Osteocyte (in vitro differentiated cells): Measurements from ENCODE around the gene CATSPERE. TPM values are rescaled to one million over a fixed set of nuclear protein-coding genes. Genes with fewer than 3 reads are reported as not detected.

Experiments
- DNase-seq: peaks from one replicate; pipeline ENCODE4 v3.0.0; 2021; ENCODE audit warnings: mixed read lengths; ENCODE audit not compliant: unreplicated experiment; ENCODE audit errors: extremely low spot score
- H3K27ac Mint-ChIP-seq: one replicate; pipeline ENCODE4 v1.8.0; 2021; ENCODE audit warnings: mild to moderate bottlenecking, mixed read lengths; ENCODE audit not compliant: unreplicated experiment
- H3K27me3 Mint-ChIP-seq: one replicate; pipeline ENCODE4 v1.8.0; 2021; ENCODE audit warnings: mixed read lengths; ENCODE audit not compliant: unreplicated experiment
- H3K36me3 Mint-ChIP-seq: one replicate; pipeline ENCODE4 v1.8.0; 2021; ENCODE audit warnings: mixed read lengths; ENCODE audit not compliant: unreplicated experiment
- H3K4me1 Mint-ChIP-seq: one replicate; pipeline ENCODE4 v1.8.0; 2021; ENCODE audit warnings: mixed read lengths; ENCODE audit not compliant: unreplicated experiment
- H3K4me3 Mint-ChIP-seq: one replicate; pipeline ENCODE4 v1.8.0; 2021; ENCODE audit warnings: mild to moderate bottlenecking, moderate library complexity, mixed read lengths; ENCODE audit not compliant: unreplicated experiment
- H3K9me3 Mint-ChIP-seq: one replicate; pipeline ENCODE4 v1.8.0; 2021; ENCODE audit warnings: mixed read lengths; ENCODE audit not compliant: unreplicated experiment
- total RNA-seq: library from RNA; stranded (reverse); gene quantifications from 2 replicates; pipeline ENCODE4 v1.2.1, GENCODE V29; 2021
- TF ChIP-seq, protein P1 (sequence below): fragments of 200-600 bp; sonication (generic); IDR thresholded peaks from 2 replicates; pipeline ENCODE4 v1.5.0; 2021; ENCODE audit warnings: antibody characterized with exemption, mild to moderate bottlenecking, moderate library complexity

CATSPERE gene
- total RNA-seq, 1 donor from 2014 or later: 1.2 TPM

DNA sequence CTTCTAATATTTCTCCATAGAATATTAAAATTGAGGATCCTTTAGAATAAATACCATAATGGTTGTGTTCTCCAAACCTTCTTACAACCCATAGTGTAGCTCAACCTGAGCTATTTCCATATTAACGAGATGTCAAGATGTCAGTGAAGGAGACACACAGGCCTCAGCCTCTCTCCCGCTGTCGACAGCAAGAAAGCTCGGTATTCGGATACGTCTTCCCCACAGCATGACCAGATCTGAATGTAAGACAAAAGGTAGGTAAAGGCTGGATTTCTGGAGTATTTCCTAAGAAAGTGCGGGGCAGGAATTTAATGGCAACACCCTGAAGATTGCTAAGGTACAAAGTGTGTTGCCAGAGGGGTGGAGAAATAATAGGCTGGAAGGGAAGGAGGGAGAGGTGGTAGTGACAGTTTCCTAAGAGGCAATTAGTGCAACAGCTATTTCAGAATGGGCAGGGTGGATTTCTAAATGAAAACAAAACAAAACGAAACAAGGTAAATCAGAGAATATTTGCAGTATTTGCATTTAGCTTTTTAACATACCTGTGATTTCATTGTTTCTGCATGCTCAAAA, 11.1 kb upstream of the CATSPERE start:
- Mint-ChIP-seq H3K9me3 (no peaks in the 10 kb centered on the region), H3K27ac (peak overlapping the region; percentile 94), H3K36me3 (peaks cover 5% of the 10 kb centered on the region), H3K4me1 (peaks cover 73% of the 10 kb centered on the region), H3K27me3 (no peaks in the 10 kb centered on the region), H3K4me3 (peak overlapping the region; percentile 97)
- TF ChIP-seq, protein P1, sequence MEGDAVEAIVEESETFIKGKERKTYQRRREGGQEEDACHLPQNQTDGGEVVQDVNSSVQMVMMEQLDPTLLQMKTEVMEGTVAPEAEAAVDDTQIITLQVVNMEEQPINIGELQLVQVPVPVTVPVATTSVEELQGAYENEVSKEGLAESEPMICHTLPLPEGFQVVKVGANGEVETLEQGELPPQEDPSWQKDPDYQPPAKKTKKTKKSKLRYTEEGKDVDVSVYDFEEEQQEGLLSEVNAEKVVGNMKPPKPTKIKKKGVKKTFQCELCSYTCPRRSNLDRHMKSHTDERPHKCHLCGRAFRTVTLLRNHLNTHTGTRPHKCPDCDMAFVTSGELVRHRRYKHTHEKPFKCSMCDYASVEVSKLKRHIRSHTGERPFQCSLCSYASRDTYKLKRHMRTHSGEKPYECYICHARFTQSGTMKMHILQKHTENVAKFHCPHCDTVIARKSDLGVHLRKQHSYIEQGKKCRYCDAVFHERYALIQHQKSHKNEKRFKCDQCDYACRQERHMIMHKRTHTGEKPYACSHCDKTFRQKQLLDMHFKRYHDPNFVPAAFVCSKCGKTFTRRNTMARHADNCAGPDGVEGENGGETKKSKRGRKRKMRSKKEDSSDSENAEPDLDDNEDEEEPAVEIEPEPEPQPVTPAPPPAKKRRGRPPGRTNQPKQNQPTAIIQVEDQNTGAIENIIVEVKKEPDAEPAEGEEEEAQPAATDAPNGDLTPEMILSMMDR: no peak
- DNase-seq: no peak

DNA sequence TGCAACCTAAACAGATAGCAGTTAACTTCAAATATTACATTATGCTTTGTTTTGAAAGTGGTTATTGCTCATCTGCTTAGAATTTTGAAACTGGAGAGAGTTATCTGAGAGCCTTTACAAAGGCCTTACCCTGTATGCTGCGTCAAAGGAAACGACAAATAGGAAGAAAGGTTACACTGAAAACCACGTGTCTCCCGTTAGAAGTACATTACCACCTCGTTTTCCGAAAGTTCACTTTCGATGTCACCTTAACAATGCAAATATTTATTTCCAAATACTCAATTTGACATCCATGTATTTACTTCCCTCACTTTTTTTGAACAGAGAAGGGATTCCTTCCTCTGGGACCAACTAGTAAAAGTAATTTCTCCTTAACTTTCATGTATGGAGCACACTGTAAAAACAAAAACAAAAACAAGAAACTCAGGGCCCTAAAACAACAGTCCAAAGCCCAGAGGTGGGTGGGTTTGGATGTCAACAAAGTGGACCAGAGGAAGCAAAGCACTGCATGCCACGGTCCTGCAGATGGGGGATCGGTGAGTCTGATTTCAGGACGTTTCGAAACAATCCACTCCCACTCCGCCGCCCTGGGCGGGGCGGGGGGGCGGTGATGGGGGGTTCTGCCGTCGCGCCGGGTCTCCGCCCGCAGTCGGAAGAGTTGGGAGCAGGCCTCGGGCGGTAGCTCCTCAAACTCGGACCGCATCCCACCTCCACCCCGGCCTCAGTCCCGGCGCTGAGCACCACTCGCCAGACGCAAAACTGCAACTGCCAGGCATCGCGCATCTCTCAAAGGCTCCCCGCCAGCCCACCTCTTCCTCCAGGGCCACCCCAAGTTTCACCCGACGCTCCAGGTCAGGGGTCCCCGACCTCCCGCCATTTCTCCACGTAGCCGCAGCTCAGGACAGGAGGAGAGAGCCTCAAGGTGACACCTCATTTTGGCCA, 10.2 kb upstream of the CATSPERE start:
- H3K4me1 Mint-ChIP-seq: peaks cover 68% of the 10 kb centered on the region
- DNase-seq: no peak
- peaks cover 5% of the 10 kb centered on the region for H3K36me3 Mint-ChIP-seq

DNA sequence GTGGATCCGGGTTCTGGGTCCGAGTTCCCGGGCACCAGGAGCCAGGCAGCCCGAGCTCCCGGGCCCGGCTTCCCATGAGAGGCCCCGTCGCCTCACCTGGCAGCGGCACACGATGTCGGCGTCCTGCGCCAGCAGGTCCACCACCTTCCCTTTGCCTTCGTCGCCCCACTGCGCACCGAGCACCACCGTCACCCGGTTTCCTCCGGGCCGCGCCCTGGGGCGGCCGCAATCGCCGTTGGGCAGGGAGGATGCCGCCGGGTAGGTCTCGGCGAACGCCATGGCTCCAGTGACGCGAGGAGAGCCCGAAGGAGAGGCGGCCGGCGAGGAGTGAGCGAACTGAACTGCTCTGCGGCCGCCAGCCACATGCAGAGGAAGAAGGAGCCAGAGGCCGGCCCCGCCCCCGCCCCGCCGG, 9.5 kb upstream of the CATSPERE start, which contains the start of gene ADSS2:
TSS of gene ADSS2 (minus strand) at position 371 of the 412 bp plus-strand sequence. CDS start at position 279, 92 bp downstream.
- Mint-ChIP-seq H3K36me3 (peaks cover 5% of the 10 kb centered on the region), H3K27me3 (no peaks in the 10 kb centered on the region)

More for the DNA sequence above, 10.2 kb upstream of the CATSPERE start:
- TF ChIP-seq, protein P1: no peak
- Mint-ChIP-seq H3K9me3 (no peaks in the 10 kb centered on the region), H3K4me3 (peak overlapping the region; percentile 97), H3K27ac (peak overlapping the region; percentile 94), H3K27me3 (no peaks in the 10 kb centered on the region)

DNA sequence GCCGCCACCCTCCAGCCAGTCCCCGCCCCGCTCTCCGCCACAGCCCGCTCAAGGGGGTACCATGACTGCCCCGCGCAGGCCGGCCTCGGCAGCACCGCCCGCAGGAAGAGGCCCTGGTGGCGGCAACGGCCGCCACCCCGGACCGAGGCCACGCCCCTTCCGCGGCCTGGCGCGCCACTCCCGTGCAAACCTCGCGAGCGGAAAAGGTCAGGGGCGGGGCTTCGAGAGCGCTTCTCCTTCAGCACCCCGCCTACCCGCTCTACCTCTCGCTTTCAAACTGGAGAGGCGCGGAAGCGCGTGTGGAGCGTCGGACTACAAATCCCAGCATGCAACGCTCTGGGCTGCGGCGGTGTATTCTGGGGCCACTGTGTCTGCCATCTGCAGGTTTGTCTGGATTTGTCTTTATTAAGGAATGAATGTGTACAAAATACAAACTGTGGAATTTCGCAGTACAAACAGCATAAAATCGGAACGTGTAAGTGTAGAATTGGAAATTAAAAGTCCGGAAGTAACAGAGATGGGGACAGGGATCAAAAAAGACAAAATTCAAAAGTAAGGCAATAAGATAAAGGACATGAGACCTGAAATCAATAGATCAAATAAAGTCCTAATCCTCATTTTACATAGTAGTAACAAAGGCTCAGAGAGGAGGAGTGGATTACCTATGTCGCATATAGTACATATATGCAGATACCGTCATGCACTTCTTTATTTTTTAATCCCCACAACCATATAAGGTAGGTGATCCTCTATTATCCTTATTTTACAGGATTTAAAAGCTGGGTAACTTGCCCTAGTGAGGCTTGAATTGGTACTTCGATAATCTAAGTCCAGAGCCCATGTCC, 8.9 kb upstream of the CATSPERE start:
- no peaks in the 10 kb centered on the region for H3K27me3 Mint-ChIP-seq
- peaks cover 55% of the 10 kb centered on the region for H3K4me1 Mint-ChIP-seq
- H3K27ac Mint-ChIP-seq: peak overlapping the region; percentile 90
- TF ChIP-seq, protein P1: peak; percentile 61
- peaks cover 2% of the 10 kb centered on the region for H3K36me3 Mint-ChIP-seq
- no peaks in the 10 kb centered on the region for H3K9me3 Mint-ChIP-seq
- DNase-seq: peak; percentile 100
- H3K4me3 Mint-ChIP-seq: peak overlapping the region; percentile 97

More for the DNA sequence above, 9.5 kb upstream of the CATSPERE start, which contains the start of gene ADSS2:
- H3K4me1 Mint-ChIP-seq: peaks cover 61% of the 10 kb centered on the region
- no peaks in the 10 kb centered on the region for H3K9me3 Mint-ChIP-seq
- TF ChIP-seq, protein P1: no peak
- peak within 1 kb of the TSS; percentile 94 for H3K27ac Mint-ChIP-seq
- peak within 1 kb of the TSS; percentile 97 for H3K4me3 Mint-ChIP-seq
- no peak for DNase-seq
